ENCODE results near the gene FAM8A1.
A peak's percentile ranks its signal among the peaks of the same experiment; 100 is the strongest.

The FAM8A1 gene

DNA sequence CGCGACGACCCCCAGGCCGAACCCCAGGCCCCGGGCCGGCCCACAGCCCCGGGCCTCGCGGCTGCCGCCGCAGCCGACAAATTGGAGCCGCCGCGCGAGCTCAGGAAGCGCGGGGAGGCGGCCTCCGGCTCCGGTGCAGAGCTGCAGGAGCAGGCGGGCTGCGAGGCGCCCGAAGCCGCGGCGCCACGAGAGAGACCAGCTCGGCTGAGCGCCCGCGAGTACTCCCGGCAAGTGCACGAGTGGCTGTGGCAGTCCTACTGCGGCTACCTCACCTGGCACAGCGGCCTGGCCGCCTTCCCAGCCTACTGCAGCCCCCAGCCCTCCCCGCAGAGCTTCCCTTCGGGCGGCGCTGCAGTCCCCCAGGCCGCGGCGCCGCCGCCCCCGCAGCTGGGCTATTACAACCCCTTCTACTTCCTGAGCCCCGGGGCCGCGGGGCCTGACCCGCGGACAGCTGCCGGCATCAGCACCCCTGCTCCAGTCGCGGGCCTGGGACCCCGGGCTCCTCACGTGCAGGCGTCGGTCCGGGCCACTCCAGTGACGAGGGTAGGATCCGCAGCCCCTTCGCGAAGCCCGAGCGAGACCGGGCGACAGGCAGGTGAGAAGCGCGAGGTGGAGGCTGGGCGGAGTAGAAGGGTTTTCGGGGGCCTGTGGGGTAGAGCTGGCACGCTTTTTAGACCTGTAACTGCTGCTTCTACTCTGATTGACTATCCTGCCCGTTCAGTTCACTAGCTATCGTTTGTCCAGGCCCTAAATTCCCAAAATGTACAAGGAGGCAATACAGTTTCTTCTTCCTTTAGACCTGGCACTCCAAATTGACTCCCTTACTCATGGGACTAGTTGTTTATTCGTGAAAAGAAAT, 654 bp downstream of the FAM8A1 start:
- peak in 2 of 4 experiments; percentile 20 to 25 for DNase-seq (ENCODE audit: low read depth in 4 of 4, low spot score in 1 of 4)

DNA sequence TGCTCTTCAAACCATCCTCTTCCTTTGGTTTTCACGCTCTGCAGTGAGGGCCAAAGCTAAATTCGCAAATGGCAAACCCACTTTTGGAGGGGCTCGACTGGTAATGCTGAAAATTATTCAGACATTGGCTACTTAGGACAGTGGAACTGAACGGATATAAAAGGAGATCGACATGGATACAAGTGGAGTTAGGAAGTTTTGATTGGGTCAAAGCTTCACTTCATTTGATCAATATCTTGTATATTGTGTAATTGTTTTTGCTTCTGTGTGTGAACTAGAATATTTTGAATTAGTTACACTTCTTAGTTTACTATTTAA, 1.2 kb downstream of the FAM8A1 start:
- DNase-seq (ENCODE audit: low read depth in 4 of 4, low spot score in 1 of 4), result no peak

DNA sequence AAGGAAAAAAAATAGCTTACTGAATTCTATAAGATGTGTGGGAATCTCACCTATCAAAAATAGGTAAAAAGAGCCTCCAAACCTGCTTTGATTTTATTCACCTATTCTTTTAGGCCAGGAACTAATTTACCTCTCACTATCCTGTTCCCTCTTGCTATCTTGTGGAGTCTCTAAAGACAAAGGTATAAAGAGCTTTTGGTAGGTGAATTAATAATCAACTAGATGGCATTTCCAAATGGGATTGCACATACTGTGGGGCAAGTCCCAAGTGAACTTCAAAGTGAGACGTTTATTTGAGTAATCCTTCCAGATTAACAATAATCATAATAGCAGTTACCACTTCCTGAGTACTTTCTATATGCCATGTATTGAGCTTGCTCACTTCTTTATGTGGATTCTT, 2.8 kb downstream of the FAM8A1 start:
- DNase-seq (ENCODE audit: low read depth in 4 of 4, low spot score in 1 of 4), result no peak

DNA sequence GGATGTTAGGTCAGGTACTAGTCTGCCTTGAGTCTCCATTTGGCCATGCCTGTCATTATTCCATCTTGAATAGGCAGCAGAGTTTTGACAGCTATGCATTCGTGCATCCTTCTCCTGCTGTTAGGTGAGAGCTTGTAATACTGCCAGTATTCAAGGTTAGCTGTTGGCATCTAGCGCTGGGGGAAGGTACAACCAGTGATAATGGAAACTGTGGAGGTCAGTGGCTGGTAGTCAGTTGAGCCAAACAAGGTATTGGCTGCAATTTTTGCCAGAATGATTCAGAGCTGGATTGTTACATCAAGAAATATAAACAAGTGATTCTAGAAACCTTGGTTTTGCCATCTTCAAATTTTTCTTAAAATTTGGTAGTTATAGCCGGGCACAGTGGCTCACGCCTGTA, 6.5 kb downstream of the FAM8A1 start:
- no peak for DNase-seq (ENCODE audit: low read depth in 4 of 4, low spot score in 1 of 4)

DNA sequence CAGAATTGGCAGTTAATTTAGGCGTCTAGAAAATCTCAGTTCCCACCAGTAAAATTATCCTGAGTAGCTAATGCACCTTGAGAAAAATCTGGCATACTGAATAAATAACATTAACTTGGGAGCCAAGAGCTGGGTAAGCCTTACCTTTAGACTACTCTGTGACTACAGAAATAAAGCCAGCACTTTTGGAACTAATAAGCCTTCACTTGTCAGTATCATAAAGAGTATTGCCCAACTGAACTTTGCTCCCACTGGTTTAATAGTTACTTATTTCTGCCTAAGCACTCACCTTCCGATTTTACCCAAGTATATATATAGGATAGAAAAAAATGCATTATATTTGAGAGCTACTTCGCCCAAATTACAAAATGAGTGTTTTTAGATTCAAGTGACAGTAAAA, 10.7 kb downstream of the FAM8A1 start:
- DNase-seq (ENCODE audit: low read depth in 4 of 4, low spot score in 1 of 4), result no peak

DNA sequence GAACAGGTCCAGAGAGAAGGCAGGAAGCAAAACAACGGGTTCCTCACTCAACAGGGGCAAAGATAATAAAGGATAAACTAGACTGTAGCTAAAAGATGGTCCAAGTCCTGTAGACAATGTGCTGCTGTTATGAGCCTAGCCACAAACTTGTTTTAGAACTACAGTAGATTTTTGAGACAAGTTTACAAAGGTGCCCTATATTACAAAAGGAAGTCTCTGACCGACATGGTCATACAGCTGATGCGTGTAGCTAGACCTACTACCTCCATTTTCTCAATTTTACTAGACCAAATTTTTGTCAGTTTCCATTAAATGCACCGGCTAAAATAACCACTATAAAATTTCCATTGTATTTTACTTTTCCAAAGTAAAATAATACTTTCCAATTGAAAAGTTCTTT, 11.9 kb downstream of the FAM8A1 start:
- no peak for DNase-seq (ENCODE audit: low read depth in 4 of 4, low spot score in 1 of 4)

DNA sequence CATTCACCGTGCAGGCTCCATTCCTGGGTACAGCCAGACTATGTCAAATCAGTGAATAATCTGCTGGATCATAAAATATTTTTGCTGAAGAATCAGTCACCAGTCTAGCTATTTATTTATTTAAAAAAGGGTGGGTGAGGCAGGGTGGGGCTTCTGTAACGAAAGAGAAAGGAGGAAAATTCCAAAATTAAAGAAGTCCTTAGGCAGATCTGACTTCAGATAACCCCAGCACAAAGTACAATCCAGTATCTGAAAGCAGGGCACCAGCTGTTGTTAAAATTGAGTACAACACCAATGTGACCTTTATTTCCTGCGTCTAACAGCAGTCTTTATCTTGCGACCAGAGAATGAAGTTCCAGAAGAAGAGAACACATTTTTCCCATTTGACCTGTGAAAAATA, 15.7 kb downstream of the FAM8A1 start:
- no peak for DNase-seq (ENCODE audit: low read depth in 4 of 4, low spot score in 1 of 4)

DNA sequence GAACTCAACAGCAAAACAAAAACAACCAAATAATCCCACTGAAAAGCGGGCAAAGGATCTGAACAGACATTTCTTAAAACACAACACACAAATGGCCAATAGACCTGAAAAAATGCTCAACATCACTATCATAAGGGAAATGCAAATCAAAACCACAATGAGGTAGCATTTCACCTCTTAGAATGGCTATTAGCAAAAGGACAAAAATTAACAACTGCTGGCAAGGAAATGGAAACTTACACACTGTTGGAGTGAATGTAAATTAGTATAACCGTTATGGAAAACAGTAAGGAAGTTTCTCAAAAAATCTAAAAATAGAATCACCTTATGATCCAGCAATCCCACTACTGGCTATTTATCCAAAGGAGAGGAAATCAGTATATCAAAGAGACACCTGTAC, 20.9 kb downstream of the FAM8A1 start:
- DNase-seq (ENCODE audit: low read depth in 4 of 4, low spot score in 1 of 4), result no peak

DNA sequence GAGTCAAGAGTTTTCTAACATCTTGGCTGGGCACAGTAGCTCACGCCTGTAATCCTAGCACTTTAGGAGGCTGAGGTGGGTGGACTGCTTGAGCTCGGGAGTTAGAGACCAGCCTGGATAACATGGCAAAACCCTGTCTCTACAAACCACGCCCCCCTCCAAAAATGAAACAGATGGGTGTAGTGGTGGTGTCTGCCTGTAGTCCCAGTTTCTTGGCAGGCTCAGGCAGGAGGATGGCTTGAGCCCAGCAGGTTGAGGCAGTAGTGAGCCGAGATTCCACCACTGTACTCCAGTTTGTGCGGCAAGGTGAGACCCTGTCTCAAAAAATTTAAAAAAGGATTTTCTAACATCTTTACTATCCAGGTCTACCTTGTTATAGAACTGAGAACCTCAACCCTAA, 22.0 kb downstream of the FAM8A1 start:
- DNase-seq (ENCODE audit: low read depth in 4 of 4, low spot score in 1 of 4), result no peak

DNA sequence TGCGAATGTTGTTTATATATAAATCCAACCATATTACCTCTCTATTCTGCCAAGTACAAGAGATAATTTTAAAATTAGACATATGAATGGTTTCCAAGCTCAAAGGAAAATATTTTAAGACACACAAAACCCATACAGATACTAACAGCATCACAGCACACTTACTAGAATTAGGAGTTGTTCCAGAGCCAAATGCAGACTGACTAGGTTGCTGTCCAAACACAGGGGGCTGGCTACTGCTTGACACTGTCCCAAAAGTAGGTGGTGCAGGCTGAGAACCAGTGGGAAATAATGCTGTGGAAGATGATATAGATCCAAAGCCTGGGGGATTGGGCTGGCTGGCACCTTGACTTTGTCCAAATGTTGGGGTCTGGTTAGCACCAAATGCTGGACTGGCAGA, 24.3 kb downstream of the FAM8A1 start:
- no peak for DNase-seq (ENCODE audit: low read depth in 4 of 4, low spot score in 1 of 4)

DNA sequence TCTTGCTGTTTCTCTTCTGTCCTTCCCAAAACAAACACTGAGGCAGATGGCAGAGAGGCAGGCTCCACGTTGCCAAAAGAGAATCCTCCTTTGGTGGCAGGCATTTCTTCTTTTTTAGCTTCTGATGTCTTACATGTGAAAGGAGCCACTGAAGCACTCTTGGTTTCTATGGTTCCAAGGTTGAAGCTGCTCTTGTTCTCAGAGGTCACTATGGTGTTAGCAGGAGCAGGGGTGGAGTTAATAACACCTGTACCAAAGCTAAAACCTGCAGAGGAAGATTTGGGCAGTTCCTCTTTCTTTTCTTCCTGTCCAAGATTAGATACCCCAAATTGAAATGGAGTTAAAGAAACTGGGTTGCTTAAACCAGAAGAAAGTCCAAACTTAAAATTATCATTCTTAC, 28.8 kb downstream of the FAM8A1 start:
- DNase-seq (ENCODE audit: low read depth in 4 of 4, low spot score in 1 of 4), result no peak

DNA sequence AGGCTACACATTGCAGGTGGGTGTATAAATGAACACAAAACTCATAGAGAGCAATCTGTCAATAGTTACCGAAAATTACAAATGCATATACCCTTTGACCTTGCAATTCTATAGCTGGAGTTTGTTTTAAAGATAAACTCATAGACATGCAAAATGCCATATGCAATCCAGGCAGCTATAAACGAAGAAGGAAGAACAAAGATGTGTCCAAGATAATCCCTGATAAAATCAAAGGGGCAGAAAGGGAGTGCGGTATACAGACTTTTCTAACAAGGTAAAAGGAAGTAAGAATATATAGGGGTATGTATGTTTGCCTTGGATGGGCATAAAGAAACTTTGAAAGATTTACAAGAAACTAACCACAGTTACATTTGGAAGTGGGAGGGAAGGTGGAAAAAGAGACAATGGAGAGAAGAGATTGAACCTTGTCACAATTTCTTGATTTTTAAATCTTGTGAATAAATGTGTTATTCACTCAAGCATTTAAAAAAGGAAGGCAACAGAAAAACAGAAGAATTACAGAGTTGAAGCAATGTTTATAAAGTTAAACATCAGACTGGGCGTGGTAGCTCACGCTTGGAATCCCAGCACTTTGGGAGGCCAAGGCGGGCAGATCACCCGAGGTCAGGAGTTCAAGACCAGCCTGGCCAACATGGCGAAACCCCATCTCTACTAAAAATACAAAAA, 29.9 kb downstream of the FAM8A1 start:
- no peak for DNase-seq (ENCODE audit: low read depth in 4 of 4, low spot score in 1 of 4)

DNA sequence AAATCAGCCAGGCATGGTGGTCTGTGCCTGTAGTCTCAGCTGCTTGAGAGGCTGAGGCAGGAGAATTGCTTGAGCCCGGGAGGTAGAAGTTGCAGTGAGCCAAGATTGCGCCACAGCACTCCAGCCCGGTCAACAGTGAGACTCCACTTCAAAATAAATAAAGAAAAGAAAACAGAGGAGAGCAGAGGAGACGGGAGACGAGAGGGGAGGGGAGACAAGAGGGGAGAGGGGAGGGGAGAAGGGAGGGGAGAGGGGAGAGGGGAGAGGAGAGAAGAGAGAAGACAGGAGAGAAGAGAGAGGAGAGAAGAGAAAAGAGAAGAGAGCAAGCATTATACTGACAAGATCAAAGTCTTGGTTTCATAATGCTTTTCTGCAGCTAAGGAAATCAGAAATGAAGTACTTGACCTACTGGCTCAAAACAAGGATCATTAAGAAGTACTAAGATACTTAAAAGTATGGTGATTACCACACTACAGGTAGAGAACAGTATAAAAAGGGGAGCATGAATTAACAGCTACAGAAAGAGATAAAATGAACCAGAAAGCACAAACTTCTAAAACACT, 30.5 kb downstream of the FAM8A1 start:
- no peak for DNase-seq (ENCODE audit: low read depth in 4 of 4, low spot score in 1 of 4)

DNA sequence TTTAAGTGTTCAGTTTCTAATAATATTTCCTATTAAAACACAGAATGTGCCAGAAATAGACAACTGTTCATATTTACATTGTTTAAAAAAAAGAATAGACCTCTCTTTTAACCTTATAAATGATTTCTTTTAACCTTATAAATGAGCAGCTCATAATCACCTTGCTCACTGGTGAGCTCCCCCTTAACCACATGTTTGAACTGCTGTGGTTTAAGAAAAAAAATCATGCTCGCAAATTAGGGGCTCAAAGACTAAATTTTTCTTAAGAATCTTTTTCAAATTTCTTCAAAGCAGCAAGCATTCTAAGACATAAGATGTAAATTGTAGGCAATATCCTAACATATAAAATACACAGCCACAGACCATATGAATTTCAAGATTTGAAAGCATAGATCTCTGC, 32.8 kb downstream of the FAM8A1 start:
- no peak for DNase-seq (ENCODE audit: low read depth in 4 of 4, low spot score in 1 of 4)

DNA sequence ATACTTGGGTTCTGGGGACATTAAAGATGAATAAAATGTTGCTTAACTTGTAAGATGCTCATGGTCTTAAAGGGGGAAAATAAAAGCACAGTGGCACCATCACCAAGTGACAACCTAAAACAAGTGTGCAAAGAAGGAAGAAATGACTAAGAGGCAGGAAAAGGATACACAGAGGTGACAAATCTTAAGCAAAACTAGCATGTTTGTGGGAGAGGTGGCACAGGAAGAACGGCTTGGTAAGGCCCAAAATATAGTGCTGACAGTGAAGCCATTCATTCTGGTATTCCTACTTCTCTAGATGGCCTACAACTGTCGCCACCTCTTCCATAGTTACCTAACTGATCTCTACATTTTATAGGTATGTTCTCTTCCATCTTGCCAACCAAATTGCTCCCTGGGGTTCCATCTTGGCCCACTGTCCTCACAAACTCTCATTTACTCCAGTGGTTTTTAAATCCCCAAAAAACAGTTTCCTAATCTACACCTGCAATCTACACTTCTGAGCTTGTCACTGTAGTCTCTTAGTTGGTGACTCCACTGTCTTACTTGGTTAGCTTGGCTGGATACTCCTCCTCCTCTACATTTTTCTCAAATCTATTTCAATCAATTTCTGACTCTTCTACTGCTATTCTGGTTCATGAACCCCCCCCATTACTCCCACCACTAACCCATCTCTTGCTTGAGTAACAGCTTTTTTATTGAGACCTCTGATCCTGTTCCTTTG, 33.5 kb downstream of the FAM8A1 start:
- DNase-seq (ENCODE audit: low read depth in 4 of 4, low spot score in 1 of 4), result no peak

DNA sequence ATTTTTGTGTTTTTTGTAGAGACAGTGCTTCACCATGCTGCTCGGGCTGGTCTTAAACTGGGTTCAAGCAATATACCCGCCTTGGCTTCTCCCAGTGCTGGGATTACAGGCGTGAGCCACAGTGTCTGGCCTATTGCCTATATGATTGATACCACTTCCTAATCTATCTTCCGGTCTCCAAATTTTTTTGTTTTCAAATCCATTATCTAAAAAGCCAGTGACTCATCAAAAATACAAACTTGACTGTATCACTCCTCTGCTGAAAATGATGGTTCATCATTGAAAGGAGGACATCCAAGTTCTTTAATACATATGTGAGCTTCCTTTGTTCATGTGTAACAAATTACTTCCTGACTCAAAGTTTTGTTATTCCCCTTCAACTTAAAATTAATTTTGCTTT, 35.5 kb downstream of the FAM8A1 start:
- DNase-seq (ENCODE audit: low read depth in 4 of 4, low spot score in 1 of 4), result no peak

DNA sequence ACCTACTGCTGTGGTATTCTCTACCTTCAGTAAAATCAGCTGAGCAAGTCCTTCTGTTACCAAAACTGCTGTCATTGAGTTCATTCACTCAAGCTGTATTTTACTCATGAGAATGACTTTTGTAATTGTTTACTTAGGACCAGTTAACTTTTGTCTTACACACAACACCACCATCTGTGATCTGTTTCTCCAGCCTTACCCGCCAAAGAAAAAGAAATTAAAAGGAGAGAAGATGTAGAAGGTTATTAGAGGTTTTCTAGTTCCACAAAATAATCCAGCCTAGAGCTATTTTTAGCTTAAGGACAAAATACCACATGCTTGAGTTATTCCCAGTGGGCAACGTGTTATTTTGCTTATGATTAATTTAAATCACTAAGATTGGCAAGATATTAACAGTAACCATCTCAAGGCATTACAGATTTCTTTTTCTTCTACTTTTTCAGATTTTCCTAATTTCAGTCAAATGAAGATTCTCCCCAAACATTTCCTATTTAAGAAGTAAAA, 38.2 kb downstream of the FAM8A1 start:
- no peak for DNase-seq (ENCODE audit: low read depth in 4 of 4, low spot score in 1 of 4)

DNA sequence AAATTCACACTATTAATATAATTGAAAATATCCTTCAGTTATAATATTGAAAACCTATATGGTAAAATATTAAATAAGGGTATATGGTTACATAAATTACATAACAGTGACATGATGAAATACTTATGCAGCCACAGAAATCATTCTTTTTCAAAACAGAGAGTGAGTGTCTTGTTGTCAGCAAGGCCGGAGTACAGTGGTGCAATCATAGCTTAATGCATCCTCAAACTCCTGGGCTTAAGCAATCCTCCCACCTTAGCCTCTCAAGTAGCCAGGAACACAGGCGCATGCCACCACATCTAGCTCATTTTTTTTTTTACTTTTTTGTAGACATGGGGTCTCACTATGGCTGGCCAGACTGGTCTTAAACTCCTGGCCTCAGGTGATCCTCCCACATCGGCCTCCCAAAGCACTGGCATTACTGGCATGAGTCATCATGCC, 40.4 kb downstream of the FAM8A1 start:
- no peak for DNase-seq (ENCODE audit: low read depth in 4 of 4, low spot score in 1 of 4)

DNA sequence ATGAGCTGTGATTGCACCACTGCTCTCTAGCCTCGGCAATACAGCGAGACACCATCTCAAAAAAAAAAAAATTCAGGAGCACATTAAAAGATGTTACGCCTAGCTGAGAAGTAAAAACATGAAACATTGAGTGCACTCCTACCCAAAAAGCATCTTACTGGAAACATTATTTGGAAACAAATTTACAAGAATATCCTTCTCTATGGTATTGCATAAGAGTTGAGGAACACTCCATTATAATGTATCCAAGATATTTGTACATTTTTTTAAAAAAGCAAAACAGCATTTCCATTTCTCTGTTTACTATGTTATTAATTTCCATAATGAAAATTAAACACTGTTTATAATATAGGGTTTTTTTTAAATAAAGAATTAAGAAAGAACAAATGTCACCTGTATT, 48.6 kb downstream of the FAM8A1 start:
- DNase-seq (ENCODE audit: low read depth in 4 of 4, low spot score in 1 of 4), result no peak

DNA sequence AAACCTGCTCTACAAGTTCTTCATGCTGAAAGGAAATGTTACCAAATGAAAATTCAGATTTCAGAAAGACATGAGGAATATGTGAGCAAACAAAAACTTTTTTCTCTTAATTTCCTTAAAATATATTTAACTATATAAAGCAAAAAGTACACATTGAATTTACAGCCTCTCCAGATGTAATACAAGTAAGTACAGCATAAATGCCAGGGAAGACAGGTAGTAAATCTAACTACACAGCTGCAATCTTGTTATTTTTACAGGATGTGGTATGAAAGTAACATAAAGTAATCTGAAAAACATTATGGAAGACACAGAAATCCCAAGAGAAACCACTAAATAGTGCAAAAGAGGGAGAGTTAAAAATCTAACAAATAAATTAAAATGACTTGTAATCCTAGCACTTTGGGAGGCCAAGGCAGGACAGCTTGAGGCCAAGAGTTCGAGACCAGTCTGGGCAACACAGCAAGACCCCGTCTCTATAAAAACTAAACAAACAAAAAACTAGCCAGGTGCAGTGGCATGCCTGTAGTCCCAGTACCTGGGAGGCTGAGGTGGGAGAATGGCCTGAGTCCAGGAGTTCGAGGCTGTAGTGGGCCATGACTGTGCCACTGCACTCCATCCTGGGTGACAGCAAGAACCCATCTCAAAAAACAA, 50.7 kb downstream of the FAM8A1 start:
- no peak for DNase-seq (ENCODE audit: low read depth in 4 of 4, low spot score in 1 of 4)

DNA sequence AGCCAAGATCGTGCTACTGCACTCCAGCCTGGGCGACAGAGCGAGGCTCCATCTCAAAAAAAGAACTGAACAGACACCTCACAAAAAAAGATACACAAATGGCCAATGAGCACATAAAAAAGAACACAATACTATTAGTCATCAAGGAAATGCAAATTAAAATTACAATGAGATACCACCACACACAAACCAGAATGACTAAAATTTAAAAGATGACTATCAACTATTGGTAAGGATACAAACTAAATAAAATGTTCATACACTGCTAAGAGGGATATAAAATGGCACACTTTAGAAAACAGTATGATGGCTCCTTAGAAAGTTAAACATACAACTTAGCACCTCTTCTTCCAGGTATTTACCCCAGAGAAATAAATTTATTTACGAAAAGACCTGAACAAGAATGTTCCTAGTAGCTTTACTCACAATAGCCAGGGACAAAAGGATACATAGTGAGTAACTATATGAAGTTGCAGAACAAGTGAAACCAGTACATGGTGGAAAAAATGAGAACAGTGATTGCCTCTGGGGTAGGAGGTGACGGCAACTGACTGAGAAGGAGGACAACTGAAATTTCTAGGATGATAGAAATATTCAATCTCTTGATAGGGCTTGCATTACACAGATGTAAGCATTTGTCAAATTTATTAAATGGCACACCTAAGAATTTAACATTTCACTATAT, 53.2 kb downstream of the FAM8A1 start:
- DNase-seq (ENCODE audit: low read depth in 4 of 4, low spot score in 1 of 4), result no peak

Measured in stimulated activated CD4-positive, alpha-beta T cell treated with anti-CD3 and anti-CD28 coated beads, Interleukin-1b, Interleukin-23, amount 100 ng/mL, for 24 hours (primary cell).